ENCODE measurements around the gene UBE2V1.
A peak's percentile ranks its signal among the peaks of the same experiment; 100 is the strongest.
"Not testable (repeated sequence)": the region's sequence is repeated elsewhere in the genome, so short reads cannot be mapped to it uniquely, and the experiment has no call there.

Gene UBE2V1

DNA sequence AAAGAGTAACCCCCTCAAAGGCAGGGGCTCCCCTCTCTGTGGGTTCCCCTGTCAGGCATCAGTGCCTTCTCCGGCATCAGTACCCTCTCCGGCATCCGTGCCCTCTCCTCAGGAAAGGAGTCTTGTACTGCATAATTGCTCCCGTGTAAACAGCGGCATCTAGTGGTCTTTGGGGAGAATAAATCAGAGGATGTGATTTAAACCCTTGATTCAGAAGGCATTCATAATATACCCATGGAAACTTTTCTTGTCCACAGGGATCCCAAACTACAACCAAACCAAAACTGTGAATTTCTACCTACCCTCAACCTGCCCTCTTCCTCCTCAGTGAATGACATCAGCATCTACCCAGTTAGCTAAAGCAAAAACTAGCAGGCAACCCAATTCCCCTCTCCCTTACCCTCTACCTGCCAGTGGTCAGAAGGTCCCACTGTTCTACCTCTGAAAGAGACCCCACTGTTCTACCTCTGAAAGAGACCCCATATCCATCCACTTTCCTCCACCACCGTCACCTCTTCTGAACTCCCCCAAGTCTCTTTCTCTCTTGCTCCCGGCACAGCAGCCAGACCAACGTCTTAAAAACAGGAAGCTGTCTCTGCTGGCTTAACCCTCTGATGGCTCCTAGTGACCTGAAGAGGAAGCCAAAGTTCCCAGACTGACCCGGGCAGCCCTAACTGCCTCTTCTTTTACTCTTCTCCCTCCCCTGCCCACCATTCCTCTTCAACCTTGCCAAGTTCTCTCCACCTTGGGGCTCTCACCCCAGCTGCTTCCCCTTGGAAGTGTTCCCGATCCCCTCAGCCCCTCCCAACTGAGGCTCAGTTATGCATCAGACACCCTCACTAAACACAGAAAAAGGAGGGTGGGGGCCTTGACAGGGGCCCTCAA, 27.2 kb downstream of the UBE2V1 start:
- Histone ChIP-seq H3K4me3 (ENCODE audit: low read length in 2 of 2) (peak overlapping the region in 1 of 2 donors; percentile 55), H3K27ac (ENCODE audit: low read depth in 2 of 2, low read length in 2 of 2) (no peak overlapping the region), H3K4me1 (ENCODE audit: control insufficient read depth in 2 of 2, insufficient read depth in 2 of 2, low read length in 2 of 2) (peaks cover 3 to 7% of the 10 kb centered on the region in 2 donors), H3K36me3 (ENCODE audit: control insufficient read depth in 2 of 2, insufficient read depth in 2 of 2, low read length in 2 of 2) (peaks cover 19 to 25% of the 10 kb centered on the region in 2 donors), H3K27me3 (ENCODE audit: control insufficient read depth in 2 of 2, insufficient read depth in 2 of 2, low read length in 2 of 2) (no peaks in the 10 kb centered on the region), H3K9me3 (ENCODE audit: control insufficient read depth in 2 of 2, low read length in 2 of 2) (no peaks in the 10 kb centered on the region), H3K9ac (ENCODE audit: low read depth in 1 of 2, low read length in 2 of 2) (peak overlapping the region in 1 of 2 donors; percentile 32)

DNA sequence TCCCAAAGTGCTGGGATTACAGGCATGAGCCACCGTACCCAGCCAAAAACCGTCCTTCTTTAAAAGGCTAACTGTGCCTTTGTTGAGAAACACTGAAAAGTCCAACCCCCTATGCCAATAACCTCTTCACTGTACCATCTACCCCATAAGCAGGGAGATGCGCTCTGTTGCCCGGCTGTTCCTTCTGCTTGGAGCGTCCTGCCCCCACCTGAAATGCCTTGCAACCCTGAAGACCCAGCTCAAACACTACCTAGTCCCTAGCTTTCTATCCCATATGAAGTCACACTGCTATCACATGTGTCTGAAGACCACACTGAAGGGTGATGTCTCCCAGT, 27.8 kb downstream of the UBE2V1 start:
- H3K4me3 ChIP-seq (ENCODE audit: low read length in 2 of 2) = no peak overlapping the region
- H3K9me3 ChIP-seq (ENCODE audit: control insufficient read depth in 2 of 2, low read length in 2 of 2) = no peaks in the 10 kb centered on the region
- peaks cover 19 to 25% of the 10 kb centered on the region in 2 donors for H3K36me3 ChIP-seq (ENCODE audit: control insufficient read depth in 2 of 2, insufficient read depth in 2 of 2, low read length in 2 of 2)
- no peak overlapping the region for H3K9ac ChIP-seq (ENCODE audit: low read depth in 1 of 2, low read length in 2 of 2)
- H3K27ac ChIP-seq (ENCODE audit: low read depth in 2 of 2, low read length in 2 of 2) = no peak overlapping the region
- H3K27me3 ChIP-seq (ENCODE audit: control insufficient read depth in 2 of 2, insufficient read depth in 2 of 2, low read length in 2 of 2) = no peaks in the 10 kb centered on the region
- H3K4me1 ChIP-seq (ENCODE audit: control insufficient read depth in 2 of 2, insufficient read depth in 2 of 2, low read length in 2 of 2) = peaks cover 3 to 7% of the 10 kb centered on the region in 2 donors

DNA sequence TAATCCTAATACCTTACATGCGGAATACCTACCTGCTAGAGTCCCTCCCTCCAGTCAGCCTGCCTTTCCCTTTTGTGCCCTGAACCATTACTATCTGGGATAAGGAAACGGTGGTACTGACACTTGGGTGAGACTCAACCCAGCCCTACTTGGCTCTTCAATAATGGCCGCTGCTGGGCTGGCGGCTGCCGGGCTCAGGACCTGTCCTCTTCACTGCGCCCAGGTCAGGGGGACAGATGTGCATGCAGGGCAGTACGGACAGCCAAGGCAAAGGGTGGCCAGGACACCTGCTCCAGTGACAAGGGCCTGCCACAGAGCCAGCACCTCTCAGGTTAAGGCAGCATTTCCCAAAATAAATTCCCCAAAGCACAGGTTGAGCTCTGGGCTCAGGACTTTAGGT, 29.9 kb downstream of the UBE2V1 start:
- H3K36me3 ChIP-seq (ENCODE audit: control insufficient read depth in 2 of 2, insufficient read depth in 2 of 2, low read length in 2 of 2) = peaks cover 13 to 21% of the 10 kb centered on the region in 2 donors
- no peaks in the 10 kb centered on the region for H3K9me3 ChIP-seq (ENCODE audit: control insufficient read depth in 2 of 2, low read length in 2 of 2)
- H3K4me1 ChIP-seq (ENCODE audit: control insufficient read depth in 2 of 2, insufficient read depth in 2 of 2, low read length in 2 of 2) = peaks cover 3 to 7% of the 10 kb centered on the region in 2 donors
- H3K4me3 ChIP-seq (ENCODE audit: low read length in 2 of 2) = no peak overlapping the region
- no peak overlapping the region for H3K27ac ChIP-seq (ENCODE audit: low read depth in 2 of 2, low read length in 2 of 2)
- no peak overlapping the region for H3K9ac ChIP-seq (ENCODE audit: low read depth in 1 of 2, low read length in 2 of 2)
- no peaks in the 10 kb centered on the region for H3K27me3 ChIP-seq (ENCODE audit: control insufficient read depth in 2 of 2, insufficient read depth in 2 of 2, low read length in 2 of 2)

DNA sequence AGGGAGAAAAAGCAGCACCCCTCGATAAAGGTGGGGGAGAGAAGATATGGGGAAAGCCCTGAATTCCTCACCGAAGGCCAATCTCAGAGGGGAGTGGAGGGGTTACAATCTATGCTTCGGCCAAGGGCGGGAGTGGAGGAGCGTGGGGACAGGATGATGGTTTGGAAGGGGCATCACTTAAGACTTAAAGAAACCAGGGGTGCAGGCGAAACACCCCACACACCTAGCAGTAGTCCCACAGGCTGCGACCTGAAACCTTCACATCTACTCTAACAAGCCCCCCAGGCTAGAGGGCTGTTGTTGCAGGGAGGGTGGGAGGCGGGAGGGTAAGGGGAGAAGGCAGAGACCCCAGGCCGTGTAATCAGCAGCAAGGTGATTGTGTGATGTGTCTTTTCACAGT, 30.9 kb downstream of the UBE2V1 start:
- H3K4me3 ChIP-seq (ENCODE audit: low read length in 2 of 2); H3K27ac ChIP-seq (ENCODE audit: low read depth in 2 of 2, low read length in 2 of 2); H3K9me3 ChIP-seq (ENCODE audit: control insufficient read depth in 2 of 2, low read length in 2 of 2); H3K9ac ChIP-seq (ENCODE audit: low read depth in 1 of 2, low read length in 2 of 2); H3K27me3 ChIP-seq (ENCODE audit: control insufficient read depth in 2 of 2, insufficient read depth in 2 of 2, low read length in 2 of 2); H3K4me1 ChIP-seq (ENCODE audit: control insufficient read depth in 2 of 2, insufficient read depth in 2 of 2, low read length in 2 of 2): not testable (repeated sequence)
- H3K36me3 ChIP-seq (ENCODE audit: control insufficient read depth in 2 of 2, insufficient read depth in 2 of 2, low read length in 2 of 2) = peaks cover 13 to 16% of the 10 kb centered on the region in 2 donors

DNA sequence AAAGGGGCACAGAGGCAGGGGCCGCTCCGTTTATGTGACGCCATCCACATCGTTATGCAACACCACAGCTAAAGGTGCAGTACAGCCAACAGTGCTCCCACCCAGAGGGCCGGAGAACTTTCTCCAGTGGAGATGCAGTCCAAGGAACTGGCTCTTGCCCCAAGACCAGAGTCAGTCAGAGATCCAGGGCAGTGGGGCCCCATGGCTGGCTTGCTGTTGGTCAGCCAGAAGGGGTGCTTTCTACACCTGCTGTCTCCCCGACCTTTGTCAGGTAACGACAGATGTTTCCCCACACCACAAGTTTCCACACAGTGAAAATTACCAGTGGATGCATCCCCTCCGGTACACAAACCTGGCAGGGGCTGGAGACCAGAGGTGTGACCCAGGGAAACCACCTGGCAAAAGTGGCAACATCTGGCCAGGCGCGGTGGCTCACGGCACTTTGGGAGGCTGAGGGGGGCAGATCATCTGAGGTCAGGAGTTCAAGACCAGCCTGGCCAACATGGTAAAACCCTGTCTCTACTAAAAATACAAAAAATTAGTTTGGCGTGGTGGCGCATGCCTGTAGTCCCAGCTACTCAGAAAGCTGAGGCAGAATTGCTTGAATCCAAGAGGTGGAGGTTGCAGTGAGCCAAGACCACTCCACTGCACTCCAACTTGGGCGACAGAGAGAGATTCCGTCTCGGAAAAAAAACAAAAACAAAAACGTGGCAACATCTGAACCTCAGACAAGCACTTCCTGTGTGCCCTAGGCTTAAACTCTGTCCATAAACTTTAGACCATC, 34.9 kb downstream of the UBE2V1 start:
- Histone ChIP-seq H3K9me3 (ENCODE audit: control insufficient read depth in 2 of 2, low read length in 2 of 2) (no peaks in the 10 kb centered on the region), H3K27me3 (ENCODE audit: control insufficient read depth in 2 of 2, insufficient read depth in 2 of 2, low read length in 2 of 2) (no peaks in the 10 kb centered on the region), H3K9ac (ENCODE audit: low read depth in 1 of 2, low read length in 2 of 2) (no peak overlapping the region), H3K27ac (ENCODE audit: low read depth in 2 of 2, low read length in 2 of 2) (no peak overlapping the region), H3K4me3 (ENCODE audit: low read length in 2 of 2) (no peak overlapping the region), H3K4me1 (ENCODE audit: control insufficient read depth in 2 of 2, insufficient read depth in 2 of 2, low read length in 2 of 2) (peaks cover 0 to 3% of the 10 kb centered on the region in 2 donors), H3K36me3 (ENCODE audit: control insufficient read depth in 2 of 2, insufficient read depth in 2 of 2, low read length in 2 of 2) (peaks cover 11 to 12% of the 10 kb centered on the region in 2 donors)

DNA sequence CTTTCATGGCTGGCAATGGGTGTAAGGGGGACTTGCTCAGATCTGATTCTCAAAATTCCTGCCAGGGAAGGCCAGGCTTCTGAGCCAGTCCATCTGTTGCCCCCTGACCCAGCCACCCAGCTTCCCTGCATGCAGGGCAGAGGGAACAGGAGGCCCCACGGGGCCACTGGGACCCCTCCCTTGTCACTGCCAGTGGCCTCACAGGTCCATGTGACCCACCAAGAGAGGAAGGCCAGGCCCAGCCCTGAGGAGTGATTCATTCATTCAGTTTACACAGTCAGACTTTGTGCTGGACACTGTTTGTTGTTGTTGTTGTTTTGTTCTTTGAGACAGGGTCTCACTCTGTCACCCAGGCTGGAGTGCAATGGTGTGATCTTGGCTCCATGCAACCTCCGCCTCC, 39.5 kb downstream of the UBE2V1 start:
- Histone ChIP-seq H3K9ac (ENCODE audit: low read depth in 1 of 2, low read length in 2 of 2) (no peak overlapping the region), H3K4me3 (ENCODE audit: low read length in 2 of 2) (no peak overlapping the region), H3K27ac (ENCODE audit: low read depth in 2 of 2, low read length in 2 of 2) (no peak overlapping the region), H3K27me3 (ENCODE audit: control insufficient read depth in 2 of 2, insufficient read depth in 2 of 2, low read length in 2 of 2) (peaks cover 0 to 6% of the 10 kb centered on the region in 2 donors), H3K9me3 (ENCODE audit: control insufficient read depth in 2 of 2, low read length in 2 of 2) (no peaks in the 10 kb centered on the region), H3K36me3 (ENCODE audit: control insufficient read depth in 2 of 2, insufficient read depth in 2 of 2, low read length in 2 of 2) (no peaks in the 10 kb centered on the region), H3K4me1 (ENCODE audit: control insufficient read depth in 2 of 2, insufficient read depth in 2 of 2, low read length in 2 of 2) (peaks cover 3 to 7% of the 10 kb centered on the region in 2 donors)

DNA sequence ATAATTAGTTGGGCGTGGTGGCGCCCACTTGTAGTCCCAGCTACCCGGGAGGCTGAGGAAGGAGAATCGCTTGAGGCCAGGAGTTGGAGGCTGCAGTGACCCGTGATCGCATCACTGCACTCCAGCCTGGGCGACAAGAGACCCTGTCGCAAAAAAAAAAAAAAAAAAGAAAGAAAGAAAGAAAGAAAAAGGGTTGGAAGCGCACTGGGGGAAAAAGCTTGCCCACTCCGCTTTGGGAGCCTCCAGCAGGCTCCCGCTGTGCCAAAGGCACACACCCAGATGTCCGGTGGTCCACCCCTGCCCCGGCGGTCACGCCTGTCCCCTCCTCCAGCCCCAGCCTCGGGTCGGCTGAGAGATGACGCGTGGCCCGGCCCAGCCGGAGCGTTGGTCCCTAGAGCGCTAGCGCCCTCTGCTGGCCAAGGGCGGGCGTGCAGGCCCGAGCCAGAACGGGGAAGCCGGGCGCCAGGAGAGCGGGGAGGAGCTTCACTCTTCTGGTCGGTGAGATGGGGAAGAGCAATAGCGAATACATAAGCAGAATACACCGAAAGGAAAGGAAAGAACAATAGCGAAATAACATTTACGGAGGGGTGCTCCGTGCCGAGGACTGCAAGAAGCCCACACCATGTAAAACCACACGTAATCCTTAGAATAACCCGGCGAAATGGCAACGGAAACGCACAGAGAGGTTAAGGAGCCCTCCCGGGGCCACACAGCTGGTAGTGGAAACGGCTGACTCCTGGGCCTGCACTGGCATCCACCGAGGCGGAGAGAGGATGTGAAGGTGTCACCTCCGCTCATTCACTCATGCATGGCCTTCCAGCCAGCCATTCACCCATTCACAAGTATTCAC, 41.7 kb downstream of the UBE2V1 start:
- H3K9ac ChIP-seq (ENCODE audit: low read depth in 1 of 2, low read length in 2 of 2) = no peak overlapping the region
- H3K9me3 ChIP-seq (ENCODE audit: control insufficient read depth in 2 of 2, low read length in 2 of 2) = no peaks in the 10 kb centered on the region
- H3K4me3 ChIP-seq (ENCODE audit: low read length in 2 of 2) = peak overlapping the region; percentile 47 to 52
- peaks cover 0 to 6% of the 10 kb centered on the region in 2 donors for H3K27me3 ChIP-seq (ENCODE audit: control insufficient read depth in 2 of 2, insufficient read depth in 2 of 2, low read length in 2 of 2)
- H3K36me3 ChIP-seq (ENCODE audit: control insufficient read depth in 2 of 2, insufficient read depth in 2 of 2, low read length in 2 of 2) = no peaks in the 10 kb centered on the region
- H3K4me1 ChIP-seq (ENCODE audit: control insufficient read depth in 2 of 2, insufficient read depth in 2 of 2, low read length in 2 of 2) = peaks cover 0 to 7% of the 10 kb centered on the region in 2 donors
- H3K27ac ChIP-seq (ENCODE audit: low read depth in 2 of 2, low read length in 2 of 2) = no peak overlapping the region

DNA sequence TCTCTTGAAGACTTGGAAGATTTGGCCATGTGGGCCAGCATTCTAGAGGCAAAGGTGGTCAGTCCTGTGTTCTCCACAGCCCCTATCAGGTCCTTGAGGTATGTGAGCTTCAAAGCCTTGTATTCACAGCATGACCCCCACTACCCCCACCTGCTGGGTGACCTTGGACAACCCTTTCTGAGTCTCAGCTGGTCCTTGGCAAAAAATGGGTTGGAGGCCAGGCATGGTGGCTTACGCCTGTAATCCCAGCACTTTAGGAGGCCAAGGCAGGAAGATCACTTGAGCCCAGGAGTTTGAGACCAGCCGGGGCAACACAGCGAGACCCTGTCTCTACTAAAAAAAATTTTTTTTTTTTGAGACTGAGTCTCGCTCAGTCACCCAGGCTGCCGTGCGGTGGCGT, 42.6 kb downstream of the UBE2V1 start:
- Histone ChIP-seq H3K9ac (ENCODE audit: low read depth in 1 of 2, low read length in 2 of 2) (no peak overlapping the region), H3K27ac (ENCODE audit: low read depth in 2 of 2, low read length in 2 of 2) (no peak overlapping the region), H3K4me1 (ENCODE audit: control insufficient read depth in 2 of 2, insufficient read depth in 2 of 2, low read length in 2 of 2) (peaks cover 0 to 7% of the 10 kb centered on the region in 2 donors), H3K27me3 (ENCODE audit: control insufficient read depth in 2 of 2, insufficient read depth in 2 of 2, low read length in 2 of 2) (peaks cover 0 to 6% of the 10 kb centered on the region in 2 donors), H3K4me3 (ENCODE audit: low read length in 2 of 2) (no peak overlapping the region), H3K9me3 (ENCODE audit: control insufficient read depth in 2 of 2, low read length in 2 of 2) (no peaks in the 10 kb centered on the region), H3K36me3 (ENCODE audit: control insufficient read depth in 2 of 2, insufficient read depth in 2 of 2, low read length in 2 of 2) (no peaks in the 10 kb centered on the region)

DNA sequence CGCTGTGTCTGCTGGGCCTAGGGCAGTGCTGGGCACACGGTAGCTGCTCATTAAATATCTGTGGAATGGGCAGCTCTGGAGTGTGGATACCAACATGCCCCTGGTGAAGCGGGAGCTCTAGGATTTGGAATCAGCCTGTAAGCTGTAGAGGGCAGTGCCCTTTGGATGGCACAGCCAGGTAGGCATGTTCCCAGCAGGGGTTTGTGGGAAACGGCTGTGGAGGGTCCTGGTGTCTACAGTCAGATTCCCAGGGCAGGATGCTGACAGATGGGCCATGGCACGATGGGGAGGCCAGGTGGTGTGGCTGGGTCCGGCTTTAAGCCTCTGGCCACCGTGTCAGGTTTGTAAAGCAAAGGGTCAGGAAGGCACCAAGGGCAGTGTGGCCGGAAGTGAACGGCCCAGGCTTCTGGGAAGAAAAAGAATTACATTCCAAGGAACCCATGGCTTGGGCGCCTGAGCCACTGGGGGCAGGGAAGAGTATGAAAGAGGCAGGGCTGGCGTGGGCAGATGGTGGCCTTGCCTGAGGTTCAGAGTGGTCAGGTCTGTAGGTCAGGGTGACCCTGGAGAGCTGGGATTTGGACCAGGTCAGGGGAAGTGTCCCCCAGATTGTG, 44.8 kb downstream of the UBE2V1 start:
- H3K36me3 ChIP-seq (ENCODE audit: control insufficient read depth in 2 of 2, insufficient read depth in 2 of 2, low read length in 2 of 2) = no peaks in the 10 kb centered on the region
- H3K27ac ChIP-seq (ENCODE audit: low read depth in 2 of 2, low read length in 2 of 2) = no peak overlapping the region
- H3K27me3 ChIP-seq (ENCODE audit: control insufficient read depth in 2 of 2, insufficient read depth in 2 of 2, low read length in 2 of 2) = peaks cover 0 to 6% of the 10 kb centered on the region in 2 donors
- H3K4me1 ChIP-seq (ENCODE audit: control insufficient read depth in 2 of 2, insufficient read depth in 2 of 2, low read length in 2 of 2) = peaks cover 0 to 7% of the 10 kb centered on the region in 2 donors
- no peaks in the 10 kb centered on the region for H3K9me3 ChIP-seq (ENCODE audit: control insufficient read depth in 2 of 2, low read length in 2 of 2)
- no peak overlapping the region for H3K9ac ChIP-seq (ENCODE audit: low read depth in 1 of 2, low read length in 2 of 2)
- H3K4me3 ChIP-seq (ENCODE audit: low read length in 2 of 2) = no peak overlapping the region
